Panc1 (cell line): ENCODE measurements around the gene PDCD4. TPM values are rescaled to one million over a fixed set of nuclear protein-coding genes. Genes with fewer than 3 reads are reported as not detected.

ENCODE experiments used
- ATAC-seq: fragments of 200-7000 bp; cut with Tn5 transposase; 2 replicates; pipeline ENCODE4 v1.9.1; 2020; ENCODE audit warnings: mild to moderate bottlenecking, moderate library complexity
- BruUV-seq: library from RNA; stranded (reverse); fragments of 400-500 nt; replicated peaks from 2 replicates; lab custom pipeline; 2021; lab: Mats Ljungman, UMichigan
- CTCF ChIA-PET: fragments of 300-600 bp; sonication (Branson Sonifier 250); formaldehyde crosslinking; loops from one replicate; lab custom pipeline; 2022; ENCODE audit warnings: antibody characterized with exemption; lab: Charles Lee
- POLR2A ChIA-PET: fragments of 300-600 bp; sonication (Branson Sonifier 250); formaldehyde crosslinking; loops from one replicate; lab custom pipeline; 2022; ENCODE audit warnings: antibody characterized with exemption; lab: Charles Lee
- DNase-seq: peaks from one replicate; pipeline ENCODE4 v3.0.0-alpha.2; 2010; ENCODE audit warnings: low read depth, low spot score
- H3K27ac ChIP-seq: 2 replicates; pipeline ENCODE4 v1.5.1; 2011; ENCODE audit warnings: mild to moderate bottlenecking, low read length, inconsistent platforms
- H3K27me3 ChIP-seq: fragments of 200-500 bp; sonication (Bioruptor generic); 2 replicates; pipeline ENCODE4 v1.6.0; 2014; ENCODE audit warnings: low read length, inconsistent platforms; ENCODE audit not compliant: control insufficient read depth, insufficient read depth
- H3K36me3 ChIP-seq: fragments of 200-500 bp; sonication (Bioruptor generic); 2 replicates; pipeline ENCODE4 v1.5.1; 2014; ENCODE audit warnings: inconsistent platforms, mild to moderate bottlenecking, low read length, moderate library complexity; ENCODE audit not compliant: control insufficient read depth, insufficient read depth
- H3K4me1 ChIP-seq: 2 replicates; pipeline ENCODE4 v1.5.1; 2011; ENCODE audit warnings: inconsistent platforms, mild to moderate bottlenecking, low read length, moderate library complexity; ENCODE audit not compliant: control insufficient read depth, insufficient read depth
- H3K4me3 ChIP-seq, 2 experiments: 2 replicates each; pipeline ENCODE4 v1.5.1; 2011 to 2012; ENCODE audit warnings: low read depth in 2 of 2, low read length in 2 of 2, mild to moderate bottlenecking in 2 of 2, inconsistent platforms in 1 of 2, moderate library complexity in 1 of 2
- H3K9me3 ChIP-seq: fragments of 200-500 bp; sonication (Bioruptor generic); 2 replicates; pipeline ENCODE4 v1.5.1; 2014; ENCODE audit warnings: low read depth, mild to moderate bottlenecking, inconsistent platforms, low read length, moderate library complexity; ENCODE audit not compliant: control insufficient read depth, insufficient read depth
- POLR2AphosphoS5 ChIP-seq: IDR thresholded peaks from 2 replicates; pipeline ENCODE4 v1.6.1; 2012; ENCODE audit warnings: mild to moderate bottlenecking, low read depth, low read length, moderate library complexity
- SIN3A ChIP-seq: IDR thresholded peaks from 2 replicates; pipeline ENCODE4 v1.6.1; 2012; ENCODE audit warnings: low read depth, mild to moderate bottlenecking, low read length, moderate library complexity, borderline replicate concordance; ENCODE audit not compliant: insufficient read depth
- TCF7L2 ChIP-seq: IDR thresholded peaks from 2 replicates; pipeline ENCODE4 v1.6.1; 2011; ENCODE audit warnings: mild to moderate bottlenecking, low read depth, low read length, inconsistent platforms
- in situ Hi-C: cut with HindIII; loops from 2 replicates; pipeline ENCODE4 v1.10.0; 2016; ENCODE audit warnings: low sequenced_read_pairs, low pct_unique_long_range_greater_than_20kb
- intact Hi-C: fragments of 100-400 bp; cut with micrococcal nuclease; formaldehyde crosslinking; loops from one replicate; pipeline ENCODE4 v1.10.0; 2022; ENCODE audit not compliant: unreplicated experiment
- total RNA-seq: library from RNA; stranded (reverse); gene quantifications from one replicate; pipeline ENCODE4 v1.2.1, GENCODE V29; 2021; ENCODE audit not compliant: unreplicated experiment
- TF ChIP-seq, protein P1 (sequence below): fragments of 450-650 bp; IDR thresholded peaks from 2 replicates; pipeline ENCODE4 v1.5.1; 2017; ENCODE audit warnings: mild to moderate bottlenecking
- TF ChIP-seq, protein P2 (sequence below), 2 experiments: IDR thresholded peaks; 2 replicates each; pipeline ENCODE4 v1.6.1; 2011 to 2012; ENCODE audit warnings: low read depth in 2 of 2, control low read depth in 1 of 2, low read length in 1 of 2, mild to moderate bottlenecking in 1 of 2, moderate library complexity in 1 of 2; ENCODE audit not compliant: insufficient read depth in 1 of 2

PDCD4 gene
- total RNA-seq, 1 experiment from 2014 or later = 33.6 TPM

DNA sequence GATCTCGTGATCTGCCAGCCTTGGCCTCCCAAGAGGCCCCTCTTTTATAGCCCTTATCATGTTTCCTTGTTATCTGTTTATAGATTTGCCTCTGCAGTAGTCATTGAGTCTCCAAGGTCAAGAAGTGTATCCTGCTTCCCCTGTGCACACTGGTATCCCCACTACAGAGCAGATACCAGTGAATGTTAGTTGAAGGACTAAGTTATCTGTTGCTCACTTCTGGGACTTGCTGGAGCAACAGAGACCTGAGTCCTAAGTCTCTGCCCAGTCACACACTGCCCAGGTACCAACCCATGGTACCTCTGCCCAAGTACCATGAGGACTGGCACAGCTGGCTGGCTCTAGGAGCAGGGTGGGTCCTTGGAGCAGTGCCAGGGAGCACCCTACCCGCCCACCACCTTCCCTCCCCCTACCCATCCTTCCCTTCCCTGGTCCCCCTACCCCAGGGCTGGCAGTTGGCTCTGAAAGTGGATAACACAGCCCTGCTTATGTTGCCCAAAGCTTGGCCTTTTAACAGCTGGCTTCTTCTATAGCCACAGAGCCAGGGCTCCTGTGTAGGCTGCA, 26.5 kb upstream of the PDCD4 start:
- in situ Hi-C loops (no loop called here), intact Hi-C loops (no loop called here)
- Histone ChIP-seq H3K36me3 (no peaks in the 10 kb centered on the region), H3K27ac (no peak overlapping the region), H3K27me3 (no peaks in the 10 kb centered on the region), H3K4me3 (no peak overlapping the region), H3K4me1 (no peaks in the 10 kb centered on the region), H3K9me3 (no peaks in the 10 kb centered on the region)
- POLR2A ChIA-PET = no interaction called here
- CTCF ChIA-PET = no interaction called here
- TF ChIP-seq TCF7L2 = no peak
- TF ChIP-seq, protein P1, sequence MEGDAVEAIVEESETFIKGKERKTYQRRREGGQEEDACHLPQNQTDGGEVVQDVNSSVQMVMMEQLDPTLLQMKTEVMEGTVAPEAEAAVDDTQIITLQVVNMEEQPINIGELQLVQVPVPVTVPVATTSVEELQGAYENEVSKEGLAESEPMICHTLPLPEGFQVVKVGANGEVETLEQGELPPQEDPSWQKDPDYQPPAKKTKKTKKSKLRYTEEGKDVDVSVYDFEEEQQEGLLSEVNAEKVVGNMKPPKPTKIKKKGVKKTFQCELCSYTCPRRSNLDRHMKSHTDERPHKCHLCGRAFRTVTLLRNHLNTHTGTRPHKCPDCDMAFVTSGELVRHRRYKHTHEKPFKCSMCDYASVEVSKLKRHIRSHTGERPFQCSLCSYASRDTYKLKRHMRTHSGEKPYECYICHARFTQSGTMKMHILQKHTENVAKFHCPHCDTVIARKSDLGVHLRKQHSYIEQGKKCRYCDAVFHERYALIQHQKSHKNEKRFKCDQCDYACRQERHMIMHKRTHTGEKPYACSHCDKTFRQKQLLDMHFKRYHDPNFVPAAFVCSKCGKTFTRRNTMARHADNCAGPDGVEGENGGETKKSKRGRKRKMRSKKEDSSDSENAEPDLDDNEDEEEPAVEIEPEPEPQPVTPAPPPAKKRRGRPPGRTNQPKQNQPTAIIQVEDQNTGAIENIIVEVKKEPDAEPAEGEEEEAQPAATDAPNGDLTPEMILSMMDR = no peak
- no peak for TF ChIP-seq SIN3A
- TF ChIP-seq POLR2AphosphoS5 = no peak
- ATAC-seq (no peak), DNase-seq (no peak)
- no TSS peak for BruUV-seq

DNA sequence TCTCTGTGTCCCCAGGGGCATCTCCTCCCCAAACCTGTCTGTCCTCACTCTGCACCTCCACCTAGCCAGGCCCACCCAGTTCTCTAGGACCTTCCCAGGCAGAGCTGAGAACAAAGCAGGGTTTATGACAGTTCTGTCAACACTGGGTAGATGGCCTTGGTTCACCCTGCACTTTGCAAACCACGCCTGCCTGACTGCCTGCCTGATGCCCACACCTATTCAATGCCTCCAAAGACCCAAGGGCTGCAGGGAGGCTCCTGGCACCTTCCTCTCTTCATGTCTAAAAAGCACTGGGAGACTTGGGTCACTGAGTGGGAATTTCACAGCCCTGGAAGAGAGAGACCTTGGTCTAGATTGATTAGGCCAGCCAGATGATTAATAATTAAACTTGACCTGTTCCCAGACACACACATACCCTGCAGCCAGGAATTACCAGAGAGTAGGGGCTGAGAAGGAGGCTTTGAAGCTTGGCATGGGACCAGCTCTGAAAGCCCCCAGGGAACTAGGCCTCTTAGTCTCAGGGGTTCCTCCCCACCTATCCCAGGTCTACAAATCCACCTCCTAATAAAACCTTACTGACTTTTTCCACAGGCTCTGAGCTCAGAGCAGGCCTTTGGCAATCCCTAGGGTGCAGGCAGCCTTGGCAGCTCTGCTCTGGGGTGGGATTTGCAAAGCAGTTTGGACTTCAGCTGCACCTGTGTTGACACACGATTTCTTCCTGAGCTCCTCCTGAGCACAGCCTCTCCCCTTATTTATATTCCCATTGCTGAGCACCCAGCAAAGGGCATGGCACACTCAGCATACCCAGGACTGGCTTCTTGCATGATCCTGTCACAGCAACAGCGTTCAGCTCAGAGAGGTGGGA, 25.7 kb upstream of the PDCD4 start:
- no peak for ATAC-seq
- Histone ChIP-seq H3K4me1 (no peaks in the 10 kb centered on the region), H3K27ac (no peak overlapping the region), H3K27me3 (no peaks in the 10 kb centered on the region), H3K9me3 (no peaks in the 10 kb centered on the region), H3K4me3 (no peak overlapping the region), H3K36me3 (no peaks in the 10 kb centered on the region)
- intact Hi-C loops = no loop called here
- in situ Hi-C loops = no loop called here
- DNase-seq = no peak
- BruUV-seq = no TSS peak
- no peak for TF ChIP-seq SIN3A
- TF ChIP-seq POLR2AphosphoS5 = no peak
- TF ChIP-seq, protein P2, sequence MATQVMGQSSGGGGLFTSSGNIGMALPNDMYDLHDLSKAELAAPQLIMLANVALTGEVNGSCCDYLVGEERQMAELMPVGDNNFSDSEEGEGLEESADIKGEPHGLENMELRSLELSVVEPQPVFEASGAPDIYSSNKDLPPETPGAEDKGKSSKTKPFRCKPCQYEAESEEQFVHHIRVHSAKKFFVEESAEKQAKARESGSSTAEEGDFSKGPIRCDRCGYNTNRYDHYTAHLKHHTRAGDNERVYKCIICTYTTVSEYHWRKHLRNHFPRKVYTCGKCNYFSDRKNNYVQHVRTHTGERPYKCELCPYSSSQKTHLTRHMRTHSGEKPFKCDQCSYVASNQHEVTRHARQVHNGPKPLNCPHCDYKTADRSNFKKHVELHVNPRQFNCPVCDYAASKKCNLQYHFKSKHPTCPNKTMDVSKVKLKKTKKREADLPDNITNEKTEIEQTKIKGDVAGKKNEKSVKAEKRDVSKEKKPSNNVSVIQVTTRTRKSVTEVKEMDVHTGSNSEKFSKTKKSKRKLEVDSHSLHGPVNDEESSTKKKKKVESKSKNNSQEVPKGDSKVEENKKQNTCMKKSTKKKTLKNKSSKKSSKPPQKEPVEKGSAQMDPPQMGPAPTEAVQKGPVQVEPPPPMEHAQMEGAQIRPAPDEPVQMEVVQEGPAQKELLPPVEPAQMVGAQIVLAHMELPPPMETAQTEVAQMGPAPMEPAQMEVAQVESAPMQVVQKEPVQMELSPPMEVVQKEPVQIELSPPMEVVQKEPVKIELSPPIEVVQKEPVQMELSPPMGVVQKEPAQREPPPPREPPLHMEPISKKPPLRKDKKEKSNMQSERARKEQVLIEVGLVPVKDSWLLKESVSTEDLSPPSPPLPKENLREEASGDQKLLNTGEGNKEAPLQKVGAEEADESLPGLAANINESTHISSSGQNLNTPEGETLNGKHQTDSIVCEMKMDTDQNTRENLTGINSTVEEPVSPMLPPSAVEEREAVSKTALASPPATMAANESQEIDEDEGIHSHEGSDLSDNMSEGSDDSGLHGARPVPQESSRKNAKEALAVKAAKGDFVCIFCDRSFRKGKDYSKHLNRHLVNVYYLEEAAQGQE (IDR thresholded peaks at IDR 0.05; ENCODE audit: insufficient read depth in 1 of 2, low read depth in 2 of 2, low read length in 1 of 2) = no peak
- no peak for TF ChIP-seq TCF7L2
- TF ChIP-seq, protein P1 = no peak
- ChIA-PET POLR2A (interaction anchor here (0.5 kb wide), 1 partner anchor 26 kb away, joined by 10 read pairs; the partner anchor contains the start of gene PDCD4), CTCF (no interaction called here)
